Adrenal gland (tissue), 12 donors: ENCODE results near the gene IGFL2. TPM values are rescaled to one million over a fixed set of nuclear protein-coding genes. Genes with fewer than 3 reads are reported as not detected.

Experiments
- DNase-seq, 7 donors: peaks; one replicate each; pipeline ENCODE4 v3.0.0-alpha.2; 2019 to 2020
- H3K27ac ChIP-seq, 5 donors: fragments of 200-600 bp; sonication (generic) in 4 of 5; 1 replicate in 3 of 5; 2 replicates in 2 of 5; pipeline versions ENCODE4 v1.5.1 to v1.8.0; 2016 to 2020; ENCODE audit warnings: mild to moderate bottlenecking in 1 of 5
- H3K27me3 ChIP-seq: fragments of 200-600 bp; 2 replicates; pipeline ENCODE4 v1.8.0; 2021
- H3K36me3 ChIP-seq, 2 donors: fragments of 200-600 bp; replicated peaks in 1 of 2; 1 replicate in 1 of 2; 2 replicates in 1 of 2; pipeline versions ENCODE4 v1.5.1 to v1.8.0; 2018 to 2022
- H3K4me1 ChIP-seq, 2 donors: fragments of 200-600 bp; replicated peaks in 1 of 2; 1 replicate in 1 of 2; 2 replicates in 1 of 2; pipeline versions ENCODE4 v1.5.1 to v1.8.0; 2018 to 2021
- H3K4me3 ChIP-seq, 4 donors: fragments of 200-600 bp; sonication (generic) in 3 of 4; one replicate each; pipeline ENCODE4 v1.5.1; 2016 to 2018
- H3K9me3 ChIP-seq, 3 donors: fragments of 200-600 bp; sonication (generic) in 1 of 3; replicated peaks in 1 of 3; 1 replicate in 2 of 3; 2 replicates in 1 of 3; pipeline versions ENCODE4 v1.5.1 to v1.8.0; 2016 to 2021
- POLR2A ChIP-seq, 2 donors: fragments of 450-650 bp; IDR thresholded peaks; one replicate each; pipeline ENCODE4 v1.6.1; 2017; ENCODE audit warnings: antibody characterized with exemption in 2 of 2, mild to moderate bottlenecking in 2 of 2, moderate library complexity in 1 of 2
- WGBS, 4 donors: extraction: QIAGEN DNeasy Blood & Tissue Kit in 2 of 4; methylation state at CpG; one replicate each; pipeline versions ENCODE4 v1.1.5 to v1.1.7; 2013 to 2017; 5-methylcytosine and 5-hydroxymethylcytosine counted together
- intact Hi-C, 2 donors: fragments of 100-400 bp; cut with DNase I; formaldehyde crosslinking; loops; one replicate each; pipeline versions ENCODE4 v1.14.1 to v1.15.0; 2022 to 2023
- polyA plus RNA-seq, 3 donors: library from polyadenylated mRNA; stranded (reverse); fragments of 200-250 nt in 2 of 3; fragments of 350-450 nt in 1 of 3; fragmentation: Illumina TruSeq in 1 of 3; extraction: RNeasy Lipid Tissue Mini Kit (QIAGEN cat#74804) in 1 of 3; gene quantifications; one replicate each; pipeline ENCODE4 v1.2.3, GENCODE V29; 2013 to 2014
- total RNA-seq, 9 donors: library from RNA; depleted of rRNA in 4 of 9; stranded (reverse); fragments of >200 nt in 4 of 9; fragments of 120-200 nt in 1 of 9; fragmentation: NEBNext Ultra II Directional in 1 of 9; extraction: Animal tissue kit (Norgen Biotek cat#: 25700) in 1 of 9; gene quantifications; one replicate each; pipeline versions ENCODE4 v1.1.0 to v1.2.4, GENCODE V29; 2013 to 2023
- TF ChIP-seq, protein P1 (sequence below), 6 experiments: fragments of 450-650 bp in 4 of 6; fragments of 200-600 bp in 2 of 6; sonication (generic) in 1 of 6; IDR thresholded peaks; 1 replicate in 5 of 6; 2 replicates in 1 of 6; pipeline versions ENCODE4 v1.5.1 to v1.8.0; 2016 to 2021; ENCODE audit warnings: antibody characterized with exemption in 6 of 6, mild to moderate bottlenecking in 2 of 6, moderate library complexity in 1 of 6
- donor health status: healthy with polysubstance abuse.
- donor health status: Bipolar disorder and iron deficiency.
- donor health status: DM: yes; HTN: yes; CAD: no.
- donor health status: DM: no; HTN: no; CAD: no.
- donor health status: DM: no; HTN: no; CAD: no.
- donor health status: DM: yes; HTN: yes; CAD: no.

IGFL2 gene
- total and polyA plus RNA-seq, 12 donors, result 0.11 TPM; not detected in 11

DNA sequence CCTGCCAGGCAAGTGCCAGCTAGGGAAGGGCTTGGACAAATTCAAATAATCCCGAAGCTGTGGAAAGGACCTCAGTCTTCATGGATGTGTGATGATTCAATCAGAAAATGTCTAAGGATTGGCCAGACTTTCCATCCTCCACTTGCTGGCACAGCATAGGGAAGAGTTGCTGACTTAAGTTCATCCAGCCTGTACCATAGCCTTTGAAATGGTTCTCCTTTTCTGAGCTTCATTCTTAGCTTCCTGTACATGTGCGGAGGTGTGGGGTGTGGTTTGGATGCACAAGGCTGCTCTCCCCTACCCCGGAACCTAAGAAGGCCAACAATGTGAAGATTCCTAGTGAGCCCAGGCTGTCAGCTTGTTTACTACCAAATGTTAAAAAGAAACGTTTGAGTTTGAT is 22.6 kb upstream of the IGFL2 start:
- DNase-seq, result no peak
- Histone ChIP-seq H3K4me3 (no peak overlapping the region), H3K9me3 (no peaks in the 10 kb centered on the region), H3K27me3 (no peaks in the 10 kb centered on the region), H3K27ac (no peak overlapping the region), H3K4me1 (no peaks in the 10 kb centered on the region), H3K36me3 (no peaks in the 10 kb centered on the region)
- TF ChIP-seq POLR2A (IDR thresholded peaks at IDR 0.05), result no peak
- TF ChIP-seq, protein P1, sequence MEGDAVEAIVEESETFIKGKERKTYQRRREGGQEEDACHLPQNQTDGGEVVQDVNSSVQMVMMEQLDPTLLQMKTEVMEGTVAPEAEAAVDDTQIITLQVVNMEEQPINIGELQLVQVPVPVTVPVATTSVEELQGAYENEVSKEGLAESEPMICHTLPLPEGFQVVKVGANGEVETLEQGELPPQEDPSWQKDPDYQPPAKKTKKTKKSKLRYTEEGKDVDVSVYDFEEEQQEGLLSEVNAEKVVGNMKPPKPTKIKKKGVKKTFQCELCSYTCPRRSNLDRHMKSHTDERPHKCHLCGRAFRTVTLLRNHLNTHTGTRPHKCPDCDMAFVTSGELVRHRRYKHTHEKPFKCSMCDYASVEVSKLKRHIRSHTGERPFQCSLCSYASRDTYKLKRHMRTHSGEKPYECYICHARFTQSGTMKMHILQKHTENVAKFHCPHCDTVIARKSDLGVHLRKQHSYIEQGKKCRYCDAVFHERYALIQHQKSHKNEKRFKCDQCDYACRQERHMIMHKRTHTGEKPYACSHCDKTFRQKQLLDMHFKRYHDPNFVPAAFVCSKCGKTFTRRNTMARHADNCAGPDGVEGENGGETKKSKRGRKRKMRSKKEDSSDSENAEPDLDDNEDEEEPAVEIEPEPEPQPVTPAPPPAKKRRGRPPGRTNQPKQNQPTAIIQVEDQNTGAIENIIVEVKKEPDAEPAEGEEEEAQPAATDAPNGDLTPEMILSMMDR (IDR thresholded peaks at IDR 0.05), result no peak
- 64 to 70% (median 66%) methylated on average over 4 of the region's 4 CpGs for WGBS, 4 donors
- intact Hi-C loops, result no loop called here

DNA sequence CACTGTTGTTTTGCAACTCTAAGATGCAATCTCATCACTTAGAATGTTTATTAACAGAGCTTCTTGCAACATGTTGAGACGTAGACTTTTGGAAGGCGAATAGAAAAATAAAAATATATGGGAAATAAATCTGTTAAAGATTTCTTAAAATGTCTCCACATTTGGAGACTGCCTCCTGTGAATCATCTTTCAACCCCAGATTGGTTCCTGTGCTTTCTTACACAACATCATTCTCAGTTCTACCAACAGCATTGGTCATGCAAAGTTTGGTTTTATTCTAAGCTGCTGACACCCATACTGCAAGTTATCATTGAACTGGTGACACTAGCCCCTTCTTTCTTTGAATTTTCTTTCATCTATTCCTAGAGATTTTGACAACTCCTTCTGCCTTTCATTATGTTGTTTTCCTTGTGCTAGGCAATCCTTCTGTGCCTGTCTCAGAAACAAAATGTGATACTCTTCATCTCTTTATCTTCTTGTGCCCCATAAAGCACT is 21.9 kb upstream of the IGFL2 start:
- Histone ChIP-seq H3K27me3 (no peaks in the 10 kb centered on the region), H3K27ac (no peak overlapping the region), H3K9me3 (no peaks in the 10 kb centered on the region), H3K4me3 (no peak overlapping the region), H3K4me1 (no peaks in the 10 kb centered on the region), H3K36me3 (no peaks in the 10 kb centered on the region)
- 72 to 83% (median 79%) methylated on average over 2 of the region's 2 CpGs for WGBS, 4 donors
- no peak for TF ChIP-seq POLR2A (IDR thresholded peaks at IDR 0.05)
- TF ChIP-seq, protein P1 (IDR thresholded peaks at IDR 0.05), result no peak
- no peak for DNase-seq
- intact Hi-C loops, result no loop called here

DNA sequence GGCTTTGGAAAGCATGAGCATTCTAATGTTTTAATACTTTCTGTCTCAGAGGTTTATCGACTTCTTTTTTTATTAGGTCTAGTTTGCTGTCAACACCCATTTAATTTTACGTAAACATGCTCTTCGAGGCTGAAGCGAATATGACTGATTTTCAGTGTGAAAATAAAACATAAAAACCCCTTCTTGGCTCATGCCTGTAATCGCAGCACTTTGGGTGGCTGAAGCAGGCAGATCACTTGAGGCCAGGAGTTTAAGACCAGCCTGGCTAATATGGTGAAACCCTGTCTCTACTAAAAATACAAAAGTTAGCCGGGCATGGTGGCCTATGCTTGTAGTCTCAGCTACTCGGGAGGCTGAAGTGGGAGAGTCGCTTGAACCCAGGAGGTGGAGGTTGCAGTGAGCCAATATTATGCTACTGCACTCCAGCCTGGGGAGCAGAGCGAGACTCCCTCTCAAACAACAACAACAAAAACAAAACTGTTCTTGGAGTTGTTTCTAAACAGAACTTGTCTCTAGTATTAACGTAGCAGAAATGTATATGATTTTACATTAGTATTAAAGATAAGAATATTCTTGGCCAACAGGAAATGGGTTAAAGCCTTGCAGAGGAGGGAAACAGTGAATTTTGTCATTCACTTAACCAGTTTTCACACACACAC is 16.4 kb upstream of the IGFL2 start:
- H3K27ac ChIP-seq, result no peak overlapping the region
- intact Hi-C loops, result no loop called here
- no peaks in the 10 kb centered on the region for H3K9me3 ChIP-seq
- no peaks in the 10 kb centered on the region for H3K27me3 ChIP-seq
- DNase-seq, result no peak
- TF ChIP-seq POLR2A (IDR thresholded peaks at IDR 0.05), result no peak
- TF ChIP-seq, protein P1 (IDR thresholded peaks at IDR 0.05), result no peak
- WGBS, 4 donors, result 78 to 84% (median 81%) methylated on average over 10 of the region's 10 CpGs
- H3K4me1 ChIP-seq, result no peaks in the 10 kb centered on the region
- no peak overlapping the region for H3K4me3 ChIP-seq
- no peaks in the 10 kb centered on the region for H3K36me3 ChIP-seq

DNA sequence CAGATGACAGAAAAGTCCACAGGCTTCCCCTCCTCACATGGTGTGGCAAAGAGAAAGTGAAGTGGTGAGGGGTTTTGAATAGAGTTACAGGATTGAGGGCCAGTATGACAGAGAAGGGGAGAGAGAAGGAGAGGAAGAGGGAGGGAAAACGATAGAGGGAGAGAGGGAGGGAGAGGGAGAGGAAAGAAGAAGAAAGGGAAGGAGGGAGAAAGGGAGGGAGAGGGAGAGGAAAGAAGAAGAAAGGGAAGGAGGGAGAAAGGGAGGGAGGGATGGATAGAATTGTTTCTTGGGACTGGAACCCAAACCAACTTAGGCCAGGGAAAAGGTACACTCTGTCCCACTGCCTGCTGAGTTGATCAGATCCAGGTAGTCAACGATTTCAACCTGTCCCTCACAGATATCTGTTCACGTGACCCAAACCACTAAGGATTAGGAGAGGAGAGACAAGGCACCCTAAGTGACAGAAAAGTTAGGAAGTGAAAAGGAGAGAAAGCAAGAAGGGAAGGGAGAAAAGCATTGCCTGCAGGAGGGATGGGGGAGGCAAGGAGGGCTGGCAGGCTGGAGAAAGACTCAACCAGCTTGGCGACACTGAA is 15.4 kb upstream of the IGFL2 start:
- no peak for DNase-seq
- peak overlapping the region in 2 of 5 donors; percentile 65 to 70 for H3K27ac ChIP-seq
- H3K36me3 ChIP-seq, result no peaks in the 10 kb centered on the region
- 74 to 84% (median 79%) methylated on average over 4 of the region's 4 CpGs for whole genome bisulfite sequencing, 4 donors
- no peaks in the 10 kb centered on the region for H3K27me3 ChIP-seq
- H3K4me1 ChIP-seq, result no peaks in the 10 kb centered on the region
- TF ChIP-seq, protein P1 (IDR thresholded peaks at IDR 0.05), result no peak
- no peak for TF ChIP-seq POLR2A (IDR thresholded peaks at IDR 0.05)
- intact Hi-C loops, result no loop called here
- H3K9me3 ChIP-seq, result no peaks in the 10 kb centered on the region
- no peak overlapping the region for H3K4me3 ChIP-seq
